Erythroblast (primary cell): Measurements from ENCODE around the gene CPSF3.

Experiments used
- GATA1 ChIP-seq: IDR thresholded peaks from 2 replicates; pipeline ENCODE4 v1.6.1; 2011; ENCODE audit warnings: low read depth, mild to moderate bottlenecking, control low read depth, low read length, moderate library complexity
- POLR2A ChIP-seq: IDR thresholded peaks from 2 replicates; pipeline ENCODE4 v1.6.1; 2011; ENCODE audit warnings: mild to moderate bottlenecking, low read length

GRCh38 chr2:9374071-9374730, 49.3 kb upstream of the CPSF3 start:
- no peak for TF ChIP-seq POLR2A
- TF ChIP-seq GATA1: no peak
